ENCODE data around the gene COL7A1. TPM values are rescaled to one million over a fixed set of nuclear protein-coding genes. Genes with fewer than 3 reads are reported as not detected.
A peak's percentile ranks its signal among the peaks of the same experiment; 100 is the strongest.

Gene COL7A1
- polyA plus RNA-seq, 3 donors, result 0.37 to 1.9 TPM; not detected in 1

DNA sequence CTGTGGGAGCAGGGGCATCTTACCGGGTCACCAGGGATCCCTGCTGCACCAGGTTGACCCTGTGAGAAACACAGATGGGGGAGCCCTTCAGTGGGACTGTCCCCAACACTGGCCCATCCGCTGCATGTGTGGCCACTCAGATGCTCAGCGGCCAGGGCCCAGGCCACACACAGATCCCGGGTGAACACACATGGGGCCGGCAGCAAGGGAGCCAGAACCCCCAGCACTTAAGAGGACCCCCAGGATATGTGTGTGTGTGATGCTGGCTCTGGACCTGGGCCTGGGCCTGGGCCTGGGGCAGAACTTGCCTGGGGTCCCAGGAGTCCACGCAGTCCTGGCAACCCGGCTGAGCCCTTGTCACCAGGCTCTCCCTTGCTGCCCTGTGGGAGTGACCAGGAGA, 26.7 kb downstream of the COL7A1 start:
- intact Hi-C loops (cut with micrococcal nuclease), result no loop called here
- WGBS (ENCODE audit: insufficient coverage), result 97% methylated on average over 7 of the region's 7 CpGs
- Histone ChIP-seq H4K20me1 (ENCODE audit: insufficient read depth, low read length) (no peaks in the 10 kb centered on the region), H3K27ac (ENCODE audit: low read depth in 1 of 2, low read length in 2 of 2) (no peak overlapping the region), H3K27me3 (ENCODE audit: control insufficient read depth in 2 of 2, insufficient read depth in 2 of 2, low read length in 2 of 2) (no peaks in the 10 kb centered on the region), H3K36me3 (replicated peaks in 1 of 2; ENCODE audit: control insufficient read depth in 1 of 2, insufficient read depth in 2 of 2, low read length in 2 of 2) (no peaks in the 10 kb centered on the region), H3K9me3 (replicated peaks in 1 of 2; ENCODE audit: control insufficient read depth in 1 of 2, insufficient read depth in 1 of 2, low read length in 2 of 2) (no peaks in the 10 kb centered on the region), H3K4me2 (replicated peaks; ENCODE audit: extremely low read depth, low read length, poor library complexity, severe bottlenecking) (no peak overlapping the region), H3K79me2 (ENCODE audit: insufficient read depth, low read length) (no peaks in the 10 kb centered on the region), H3K9ac (ENCODE audit: insufficient read depth, low read length, poor library complexity, severe bottlenecking) (no peak overlapping the region), H3K4me3 (replicated peaks in 1 of 3; ENCODE audit: low read depth in 2 of 3, low read length in 3 of 3) (no peak overlapping the region), H2AFZ (ENCODE audit: insufficient read depth, low read depth, low read length, poor library complexity, severe bottlenecking) (no peak overlapping the region), H3K4me1 (ENCODE audit: control insufficient read depth in 1 of 2, insufficient read depth in 2 of 2, low read length in 2 of 2) (peaks cover 33 to 34% of the 10 kb centered on the region in 2 donors)
- TF ChIP-seq, protein P1, sequence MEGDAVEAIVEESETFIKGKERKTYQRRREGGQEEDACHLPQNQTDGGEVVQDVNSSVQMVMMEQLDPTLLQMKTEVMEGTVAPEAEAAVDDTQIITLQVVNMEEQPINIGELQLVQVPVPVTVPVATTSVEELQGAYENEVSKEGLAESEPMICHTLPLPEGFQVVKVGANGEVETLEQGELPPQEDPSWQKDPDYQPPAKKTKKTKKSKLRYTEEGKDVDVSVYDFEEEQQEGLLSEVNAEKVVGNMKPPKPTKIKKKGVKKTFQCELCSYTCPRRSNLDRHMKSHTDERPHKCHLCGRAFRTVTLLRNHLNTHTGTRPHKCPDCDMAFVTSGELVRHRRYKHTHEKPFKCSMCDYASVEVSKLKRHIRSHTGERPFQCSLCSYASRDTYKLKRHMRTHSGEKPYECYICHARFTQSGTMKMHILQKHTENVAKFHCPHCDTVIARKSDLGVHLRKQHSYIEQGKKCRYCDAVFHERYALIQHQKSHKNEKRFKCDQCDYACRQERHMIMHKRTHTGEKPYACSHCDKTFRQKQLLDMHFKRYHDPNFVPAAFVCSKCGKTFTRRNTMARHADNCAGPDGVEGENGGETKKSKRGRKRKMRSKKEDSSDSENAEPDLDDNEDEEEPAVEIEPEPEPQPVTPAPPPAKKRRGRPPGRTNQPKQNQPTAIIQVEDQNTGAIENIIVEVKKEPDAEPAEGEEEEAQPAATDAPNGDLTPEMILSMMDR (IDR thresholded peaks at IDR 0.05), result no peak
- DNase-seq, result no peak
- Mint-ChIP-seq H3K4me3 (no peak overlapping the region), H3K9me3 (no peaks in the 10 kb centered on the region), H3K4me1 (peaks cover 34% of the 10 kb centered on the region), H3K36me3 (peaks cover 0 to 2% of the 10 kb centered on the region in 2 donors), H3K27ac (no peak overlapping the region), H3K27me3 (ENCODE audit: low read depth in 3 of 3) (peaks cover 5 to 8% (median 6%) of the 10 kb centered on the region in 3 donors)

DNA sequence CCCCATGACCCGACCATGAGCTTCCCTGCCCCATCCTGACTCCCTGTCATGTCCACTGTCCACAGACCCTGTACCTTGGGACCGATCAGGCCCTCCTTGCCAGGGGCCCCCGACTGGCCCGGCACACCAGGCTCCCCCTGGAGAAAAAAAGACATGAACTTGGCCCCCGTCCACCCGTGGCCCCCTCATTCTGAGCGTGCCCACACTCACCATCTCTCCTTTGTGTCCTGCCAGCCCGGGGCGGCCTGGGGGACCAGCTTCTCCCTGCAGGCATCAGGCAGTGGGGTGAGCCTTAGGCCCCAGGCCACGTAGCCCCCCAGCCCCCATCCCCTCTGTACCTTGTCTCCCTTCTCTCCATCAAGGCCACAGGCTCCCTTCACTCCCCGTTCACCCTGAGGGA, 27.6 kb downstream of the COL7A1 start:
- H3K27me3 ChIP-seq (ENCODE audit: control insufficient read depth in 2 of 2, insufficient read depth in 2 of 2, low read length in 2 of 2), result no peaks in the 10 kb centered on the region
- peaks cover 44% of the 10 kb centered on the region for H3K4me1 Mint-ChIP-seq
- H3K27ac Mint-ChIP-seq, result peak overlapping the region in 3 of 7 donors; percentile 30 to 70 (median 53)
- no peak overlapping the region for H3K9ac ChIP-seq (ENCODE audit: insufficient read depth, low read length, poor library complexity, severe bottlenecking)
- H3K4me2 ChIP-seq (replicated peaks; ENCODE audit: extremely low read depth, low read length, poor library complexity, severe bottlenecking), result no peak overlapping the region
- no peak overlapping the region for H3K4me3 ChIP-seq (replicated peaks in 1 of 3; ENCODE audit: low read depth in 2 of 3, low read length in 3 of 3)
- H3K4me3 Mint-ChIP-seq, result no peak overlapping the region
- DNase-seq, result no peak
- H3K9me3 ChIP-seq (replicated peaks in 1 of 2; ENCODE audit: control insufficient read depth in 1 of 2, insufficient read depth in 1 of 2, low read length in 2 of 2), result no peaks in the 10 kb centered on the region
- H3K36me3 Mint-ChIP-seq, result peaks cover 0 to 2% of the 10 kb centered on the region in 2 donors
- no peaks in the 10 kb centered on the region for H3K9me3 Mint-ChIP-seq
- H3K4me1 ChIP-seq (ENCODE audit: control insufficient read depth in 1 of 2, insufficient read depth in 2 of 2, low read length in 2 of 2), result peaks cover 43 to 44% of the 10 kb centered on the region in 2 donors
- 96% methylated on average over 8 of the region's 11 CpGs for WGBS (ENCODE audit: insufficient coverage)
- no peaks in the 10 kb centered on the region for H3K36me3 ChIP-seq (replicated peaks in 1 of 2; ENCODE audit: control insufficient read depth in 1 of 2, insufficient read depth in 2 of 2, low read length in 2 of 2)
- peaks cover 6 to 11% (median 6%) of the 10 kb centered on the region in 3 donors for H3K27me3 Mint-ChIP-seq (ENCODE audit: low read depth in 3 of 3)
- no peak overlapping the region for H2AFZ ChIP-seq (ENCODE audit: insufficient read depth, low read depth, low read length, poor library complexity, severe bottlenecking)
- no peaks in the 10 kb centered on the region for H4K20me1 ChIP-seq (ENCODE audit: insufficient read depth, low read length)
- H3K79me2 ChIP-seq (ENCODE audit: insufficient read depth, low read length), result no peaks in the 10 kb centered on the region
- H3K27ac ChIP-seq (ENCODE audit: low read depth in 1 of 2, low read length in 2 of 2), result no peak overlapping the region
- TF ChIP-seq, protein P1 (IDR thresholded peaks at IDR 0.05), result no peak
- intact Hi-C loops (cut with micrococcal nuclease), result no loop called here

All from CD14-positive monocyte (primary cell).